HG03575 (cell line): ENCODE results near the gene AURKAIP1.
"Not testable (repeated sequence)": the region's sequence is repeated elsewhere in the genome, so short reads cannot be mapped to it uniquely, and the experiment has no call there.

ENCODE experiments used
- ATAC-seq: cut with Tn5 transposase; IDR thresholded peaks from one replicate; pipeline ENCODE4 v1.9.1; 2021; ENCODE audit not compliant: unreplicated experiment, insufficient number of reproducible peaks, low FRiP score; ENCODE audit errors: extremely low read depth

Gene AURKAIP1

DNA sequence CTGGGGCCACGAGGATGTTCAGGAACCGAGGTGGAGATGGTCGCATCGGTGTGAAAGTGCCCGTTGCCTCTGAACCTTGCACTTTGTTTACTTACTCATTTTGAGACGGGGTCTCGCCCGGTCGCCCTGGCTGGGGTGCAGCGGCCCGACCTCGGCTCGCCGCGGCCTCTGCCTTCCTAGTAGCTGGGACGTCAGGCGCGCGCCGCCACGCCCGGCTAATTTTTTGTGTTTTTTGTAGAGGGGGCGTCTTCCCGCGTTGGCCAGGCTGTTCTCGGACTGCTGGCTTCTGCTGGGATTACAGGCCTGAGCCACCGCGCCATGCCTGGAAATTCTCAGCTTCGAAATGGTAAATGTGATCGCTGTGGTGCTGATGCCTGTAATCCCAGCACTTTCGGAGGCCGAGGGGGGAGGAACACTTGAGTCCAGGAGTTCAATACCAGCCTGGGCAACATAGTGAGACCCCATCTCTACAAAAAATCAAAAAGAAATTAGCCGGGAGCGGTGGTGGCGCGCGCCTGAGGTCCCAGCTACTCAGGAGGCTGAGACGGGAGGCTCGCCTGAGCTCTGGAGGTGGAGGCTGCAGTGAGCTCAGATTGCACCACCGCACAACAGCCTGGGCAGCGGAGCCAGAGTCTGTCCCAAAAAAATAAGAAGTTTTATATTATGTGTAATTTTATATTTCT, 32.8 kb upstream of the AURKAIP1 start:
- ATAC-seq, result no peak

DNA sequence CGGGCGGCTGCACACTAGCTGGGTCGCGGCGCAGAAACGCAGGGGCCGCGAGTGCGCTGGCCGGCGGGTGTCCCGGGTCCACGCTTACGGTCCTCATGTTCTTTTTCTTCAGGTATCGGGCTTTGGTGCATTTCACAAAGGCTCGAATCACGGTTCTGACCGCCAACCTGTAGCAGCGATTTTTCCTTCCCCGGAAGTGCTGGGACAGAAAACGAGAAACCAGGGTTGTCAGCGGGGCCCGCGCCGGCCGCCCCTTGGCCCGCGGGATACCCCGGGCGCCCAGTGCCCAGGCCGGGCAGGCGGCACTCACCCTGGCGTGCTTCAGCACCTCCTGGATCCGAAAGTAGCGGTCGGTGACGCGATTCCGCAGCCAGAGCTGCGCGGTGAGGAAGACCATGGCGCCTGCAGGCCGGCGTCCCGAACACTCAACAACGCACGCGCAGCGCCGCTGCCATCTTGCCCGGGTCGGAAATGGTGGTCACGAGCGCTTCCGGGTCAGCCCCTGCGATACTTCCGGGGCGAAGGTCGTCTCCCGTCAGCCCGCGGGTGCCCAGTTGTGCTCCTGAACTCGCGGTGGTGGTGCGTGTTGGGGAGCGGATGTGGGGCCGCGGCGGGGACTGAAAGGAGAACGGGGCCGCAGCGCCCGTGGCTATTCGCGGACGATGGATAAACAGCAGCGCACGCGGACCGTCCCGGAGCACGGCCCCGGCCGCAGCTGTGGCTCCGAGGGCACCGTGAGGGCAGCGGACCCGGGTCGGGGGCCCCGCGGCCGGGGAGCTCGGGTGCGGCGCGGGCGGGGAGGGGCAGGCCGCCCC, 32.0 kb upstream of the AURKAIP1 start, which contains the start of gene MRPL20:
Gene MRPL20, minus strand, starts transcription at position 473 of the 815 bp plus-strand sequence. Its CDS starts 76 bp downstream, at position 397.
- no peak for ATAC-seq

DNA sequence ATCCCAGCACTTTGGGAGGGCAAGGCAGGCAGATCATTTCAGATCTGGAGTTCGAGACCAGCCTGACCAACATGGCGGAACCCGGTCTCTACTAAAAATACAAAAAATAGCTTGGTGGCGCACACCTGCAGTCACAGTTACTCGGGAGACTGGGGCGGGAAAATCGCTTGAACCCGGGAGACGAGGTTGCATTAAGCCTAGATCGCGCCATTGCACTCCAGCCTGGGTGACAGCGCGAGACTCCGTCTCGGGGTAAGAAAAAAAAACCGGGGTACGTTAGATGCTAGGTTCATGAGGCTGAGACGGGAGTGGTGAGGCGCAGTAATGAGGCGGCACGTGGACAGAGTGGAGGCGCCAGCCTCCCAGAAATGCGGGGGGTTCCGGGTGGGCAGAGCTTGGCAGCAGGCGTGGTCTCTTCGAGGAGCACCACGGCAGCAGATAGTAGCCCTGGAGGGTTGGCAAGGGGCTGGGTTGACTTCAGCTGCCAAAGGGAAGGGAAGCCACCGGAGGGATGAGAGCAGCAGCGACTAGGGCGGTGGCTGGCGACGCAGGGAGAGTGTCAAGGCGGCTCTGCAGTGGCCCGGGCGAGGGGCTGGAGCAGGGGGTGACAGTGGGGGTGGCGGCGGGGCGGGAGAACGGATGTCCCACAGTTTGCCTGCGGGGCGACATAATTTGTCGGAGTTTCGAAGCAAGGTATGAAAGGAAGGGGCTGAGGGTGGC, 31.3 kb upstream of the AURKAIP1 start:
- no peak for ATAC-seq

DNA sequence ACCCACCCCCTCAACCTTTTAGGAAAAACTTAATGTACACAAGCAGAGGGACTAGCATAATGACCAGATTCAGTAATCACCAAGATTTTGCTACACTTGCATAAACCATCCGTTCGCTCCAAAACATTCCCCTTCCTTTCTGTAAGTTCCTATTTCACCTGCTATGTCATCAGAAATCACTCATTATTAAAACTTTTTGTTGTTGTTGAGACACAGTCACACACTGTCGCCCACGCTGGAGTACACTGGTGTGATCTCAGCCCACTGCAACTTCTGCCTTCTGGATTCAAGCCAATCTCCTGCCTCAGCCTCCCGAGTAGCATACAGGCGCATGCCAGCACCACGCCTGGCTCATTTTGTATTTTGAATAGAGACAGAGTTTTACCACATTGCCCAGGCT, 28.6 kb upstream of the AURKAIP1 start:
- ATAC-seq, result no peak

DNA sequence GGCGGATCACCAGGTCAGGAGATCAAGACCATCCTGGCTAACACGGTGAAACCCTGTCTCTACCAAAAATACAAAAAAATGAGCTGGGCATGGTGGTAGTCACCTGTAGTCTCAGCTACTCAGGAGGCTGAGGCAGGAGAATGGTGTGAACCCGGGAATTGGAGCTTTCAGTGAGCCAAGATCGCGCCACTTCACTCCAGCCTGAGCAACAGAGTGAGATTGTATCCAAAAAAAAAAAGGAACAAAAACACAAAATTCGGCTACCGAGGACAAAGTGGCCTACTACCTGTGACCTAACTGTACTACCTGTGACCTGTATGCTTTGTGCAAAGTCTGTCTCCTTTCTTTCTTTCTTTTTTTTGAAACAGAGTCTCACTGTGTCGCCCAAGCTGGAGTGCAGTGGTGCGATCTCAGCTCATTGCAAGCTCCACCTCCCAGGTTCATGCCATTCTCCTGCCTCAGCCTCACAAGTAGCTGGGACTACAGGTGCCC, 27.9 kb upstream of the AURKAIP1 start:
- not testable (repeated sequence) for ATAC-seq

DNA sequence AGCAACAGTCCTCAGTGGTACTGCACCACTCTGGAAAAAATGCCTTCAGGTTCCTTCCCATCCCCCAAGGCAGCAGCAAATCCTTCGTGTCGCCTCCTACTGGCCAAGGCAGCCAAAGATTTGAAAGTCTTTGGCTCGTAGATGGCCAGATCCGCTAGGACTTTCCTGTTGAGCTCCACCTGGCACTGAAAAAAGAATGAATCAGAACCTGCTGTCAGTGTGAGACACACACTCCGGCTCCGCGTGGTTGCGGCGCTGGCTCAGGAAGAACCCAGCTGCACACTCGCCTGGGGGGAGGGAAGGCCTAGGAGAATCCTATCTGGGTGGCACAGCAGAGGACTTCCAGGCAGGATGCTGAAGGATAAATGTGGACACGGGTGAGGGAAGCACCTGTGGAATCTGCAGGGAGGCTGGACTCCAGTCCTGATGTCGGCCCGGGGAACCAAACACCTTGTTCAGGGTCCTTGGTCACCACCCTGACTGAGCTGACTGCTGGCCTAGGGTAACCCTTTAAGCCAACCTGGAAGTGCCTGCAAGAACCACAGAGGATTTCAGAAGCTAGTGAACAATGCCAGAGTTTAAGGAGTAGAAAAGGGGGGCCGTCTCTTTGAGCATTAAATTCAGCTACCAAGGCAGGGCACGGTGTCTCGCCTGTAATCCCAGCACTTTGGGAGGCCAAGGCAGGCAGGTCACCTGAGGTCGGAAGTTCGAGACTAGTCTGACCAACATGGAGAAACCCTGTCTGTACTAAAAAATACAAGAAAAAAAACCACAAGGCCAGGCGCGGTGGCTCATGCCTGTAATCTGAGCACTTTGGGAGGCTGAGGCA, 27.3 kb upstream of the AURKAIP1 start:
- no peak for ATAC-seq

DNA sequence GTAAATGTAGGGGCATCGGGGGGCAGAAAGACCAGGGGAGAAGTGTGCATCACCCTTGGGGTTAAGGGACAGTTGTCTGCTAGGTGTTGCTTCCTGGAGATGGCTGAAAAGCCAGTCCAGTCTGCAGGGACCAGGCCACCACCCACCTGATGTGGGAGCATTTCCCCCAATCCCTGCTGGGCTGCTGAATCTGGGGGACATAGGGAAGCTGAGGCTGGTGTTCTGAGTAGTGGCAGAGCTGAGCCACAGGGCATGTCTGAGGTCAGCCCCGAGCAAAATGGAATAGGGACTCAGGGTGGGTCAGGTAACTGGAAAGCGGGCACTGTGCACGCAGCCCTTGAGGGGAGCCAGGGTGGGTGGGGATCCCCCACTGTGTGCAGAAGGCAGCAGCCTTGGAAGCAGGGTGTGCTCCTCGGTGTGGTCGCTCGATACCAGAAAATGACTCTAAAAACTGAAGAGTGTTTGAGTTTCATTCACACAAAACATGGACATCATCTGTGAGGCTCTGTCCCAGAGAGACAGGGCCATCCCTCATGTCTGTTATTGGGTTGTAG, 26.5 kb upstream of the AURKAIP1 start:
- ATAC-seq, result no peak

DNA sequence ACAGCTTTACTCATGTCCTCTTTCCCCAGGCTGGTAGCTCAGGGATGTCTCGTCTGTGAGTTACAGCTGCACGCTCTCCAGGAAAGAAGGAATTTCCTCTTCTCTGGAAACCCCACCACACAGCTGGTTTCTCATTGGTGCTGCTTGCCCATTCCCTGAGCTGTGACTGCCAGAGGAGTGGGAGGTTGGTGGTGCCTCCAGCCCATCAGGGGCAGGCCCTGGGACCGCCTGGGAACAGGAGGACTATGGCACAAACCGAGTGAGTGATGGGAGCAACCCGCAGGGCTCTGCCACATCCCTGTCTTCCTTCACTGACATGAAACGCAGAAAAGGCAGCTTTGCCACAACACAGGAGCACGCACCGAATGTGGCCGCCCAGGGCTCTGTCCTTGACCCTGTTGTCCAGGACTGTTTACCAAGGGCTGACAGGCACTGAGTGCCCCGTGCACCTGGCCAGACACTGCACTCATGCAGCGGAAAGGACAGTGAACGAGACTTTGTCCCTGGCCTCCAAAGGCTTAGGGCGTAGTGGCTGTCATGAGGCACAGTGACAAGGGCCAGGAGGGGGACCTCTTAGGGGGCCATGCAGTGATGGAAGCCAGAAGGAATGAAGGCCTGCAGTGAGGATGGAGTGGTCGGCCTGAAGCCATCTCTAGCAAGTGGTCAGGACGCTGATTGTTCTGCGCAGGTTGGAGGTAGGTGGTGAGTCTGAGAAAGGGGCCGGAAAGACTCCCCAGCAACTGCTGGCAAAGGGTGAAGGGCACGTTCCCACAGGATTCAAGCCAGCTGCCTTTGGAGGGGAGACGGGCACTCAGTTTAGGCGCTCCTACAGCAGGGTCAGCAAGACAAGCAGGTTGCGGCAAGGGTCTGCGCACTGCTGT, 25.8 kb upstream of the AURKAIP1 start:
- ATAC-seq, result no peak

DNA sequence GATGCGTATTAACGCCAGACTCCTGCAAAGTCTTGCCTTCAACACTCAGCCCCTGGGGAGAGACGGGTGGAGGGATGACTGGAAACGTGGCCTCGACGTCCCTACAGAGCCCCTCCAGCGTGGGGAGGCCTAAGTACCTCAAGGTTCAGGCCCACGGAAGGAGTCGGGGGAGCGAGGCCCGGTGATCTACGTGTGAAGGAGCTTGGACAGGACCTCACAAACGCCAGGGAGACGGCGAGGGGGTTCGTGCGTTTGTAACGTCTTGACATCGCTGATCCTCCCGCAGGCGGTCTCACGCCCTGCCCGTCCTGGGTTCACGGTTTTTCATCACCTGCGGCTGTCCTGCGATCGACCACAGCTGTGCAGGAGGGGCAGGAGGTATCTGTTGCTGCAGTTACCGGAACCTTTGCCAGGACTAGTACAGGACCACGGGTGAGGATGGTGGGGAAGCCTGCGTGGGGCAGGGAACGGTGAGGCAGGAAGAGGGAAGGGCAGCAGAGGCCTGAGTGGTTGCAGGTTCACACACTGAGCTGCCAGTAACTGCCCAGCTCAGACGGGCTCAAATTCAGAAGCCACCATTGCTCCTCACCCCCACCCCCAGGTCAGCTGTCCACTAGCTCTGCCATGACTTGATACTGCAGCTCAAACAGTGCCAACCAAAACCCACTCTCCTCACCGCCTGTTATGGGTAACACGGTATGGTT, 25.0 kb upstream of the AURKAIP1 start:
- no peak for ATAC-seq

DNA sequence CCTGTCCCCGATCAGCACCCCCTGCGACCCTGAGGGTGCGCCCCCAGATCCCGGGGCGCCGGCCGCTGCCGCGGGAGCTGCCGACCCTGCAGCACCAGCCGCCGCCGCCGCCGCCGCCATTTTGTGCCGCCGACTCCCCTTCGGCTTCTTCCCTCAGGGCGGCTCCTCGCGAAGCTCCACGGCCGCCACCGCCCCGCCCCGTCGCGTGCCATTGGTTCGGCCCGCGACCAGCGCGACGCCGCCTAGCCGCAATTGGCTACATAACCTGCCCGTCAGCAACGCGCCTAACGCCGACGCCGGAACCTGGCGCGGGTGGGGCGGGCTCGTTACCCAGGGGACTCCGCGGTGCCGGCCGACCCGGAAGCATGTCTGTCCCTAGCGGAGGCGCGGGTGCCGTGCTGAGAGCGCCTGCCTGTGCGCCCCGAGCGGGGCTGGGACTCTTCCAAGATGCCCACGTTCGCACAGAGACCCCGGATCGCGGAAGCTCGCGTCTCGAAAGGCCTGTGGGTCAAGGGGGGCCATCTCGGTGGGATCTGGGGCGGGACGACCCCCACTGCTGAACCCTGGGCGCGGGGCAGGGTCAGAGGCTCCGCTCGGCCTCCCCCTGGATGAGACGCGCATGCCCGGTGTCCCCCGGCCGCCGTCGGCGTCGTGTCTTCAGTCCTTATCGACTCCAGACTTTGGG, 24.3 kb upstream of the AURKAIP1 start, which contains the start of gene CCNL2:
Gene CCNL2, minus strand, starts transcription at position 149 of the 685 bp plus-strand sequence. Its CDS starts 29 bp downstream, at position 120.
- ATAC-seq, result peak; percentile 31

DNA sequence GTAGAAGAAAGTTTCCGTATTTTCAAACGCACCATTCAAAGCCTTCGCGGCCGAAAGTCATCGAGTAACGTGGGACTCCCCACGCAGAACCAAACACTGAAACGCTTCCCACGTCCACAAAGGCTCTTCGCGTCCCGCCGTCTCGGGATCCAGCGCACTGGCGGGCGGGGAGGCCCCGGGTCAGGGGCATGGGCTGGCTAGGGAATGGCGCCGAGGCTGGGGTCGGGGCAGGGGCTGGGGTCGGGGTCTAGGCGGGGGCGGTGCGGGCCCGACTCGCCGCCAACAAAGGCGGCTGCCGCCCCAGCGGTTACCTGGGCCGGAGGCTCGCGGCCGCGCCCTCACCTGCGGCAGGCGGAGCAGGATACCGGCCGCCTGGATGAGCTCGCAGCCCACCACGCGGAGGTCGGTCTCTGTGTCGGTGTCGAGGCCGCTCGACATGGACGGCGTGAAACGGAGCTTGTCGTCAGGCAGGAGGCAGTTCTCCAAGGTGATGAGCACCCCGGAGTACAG, 23.7 kb upstream of the AURKAIP1 start:
- no peak for ATAC-seq

DNA sequence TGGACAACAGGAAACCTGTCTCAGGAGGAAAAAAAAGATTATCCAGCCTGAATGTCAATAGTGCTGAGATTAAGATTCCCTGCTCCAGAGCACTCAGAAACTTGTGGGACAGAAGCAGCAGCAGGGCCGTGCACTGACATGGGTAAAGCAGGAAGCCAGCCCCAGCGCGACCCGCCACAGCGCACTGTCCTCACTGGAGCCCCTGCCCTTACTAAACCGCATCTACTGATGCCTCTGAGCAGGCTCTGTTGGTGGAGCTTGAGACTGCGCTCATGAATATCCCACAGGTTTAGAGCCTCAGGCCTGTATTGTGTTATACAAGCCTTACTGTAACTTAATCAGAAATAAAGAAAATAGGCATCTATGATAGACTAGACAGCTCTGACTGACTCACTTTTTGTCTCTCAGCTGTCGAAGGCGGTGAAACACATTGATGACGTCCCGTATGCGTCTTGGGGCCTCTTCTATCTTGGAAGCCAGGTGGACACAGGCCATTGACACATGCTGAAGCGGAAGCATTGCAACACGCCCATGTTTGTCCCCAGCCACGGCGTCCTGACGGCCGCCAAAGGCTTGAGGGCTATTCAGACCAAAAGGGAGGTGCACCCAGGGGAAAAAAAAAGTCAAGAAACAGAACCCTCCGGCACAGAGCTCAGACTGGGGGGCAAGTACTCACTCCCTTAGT, 23.0 kb upstream of the AURKAIP1 start:
- ATAC-seq, result no peak

DNA sequence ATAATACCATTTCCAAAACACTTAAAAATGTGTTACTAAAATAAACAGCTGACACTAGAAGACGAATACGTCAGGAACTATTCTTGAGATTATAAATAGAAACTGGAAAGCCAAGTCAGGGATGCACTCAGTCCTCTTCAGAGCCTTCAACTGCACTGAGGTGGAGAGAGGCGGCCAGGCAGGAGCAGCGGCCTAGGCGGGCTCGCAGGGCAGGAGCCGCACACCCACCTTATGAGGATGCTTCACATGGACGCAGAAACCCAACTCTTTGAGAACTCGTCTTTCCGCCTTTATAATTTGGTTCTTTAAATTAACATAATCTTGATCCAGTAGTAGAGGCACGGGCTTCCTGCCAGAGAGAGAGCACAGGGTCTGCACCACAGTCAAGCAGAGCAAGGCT, 20.2 kb upstream of the AURKAIP1 start:
- ATAC-seq, result no peak

DNA sequence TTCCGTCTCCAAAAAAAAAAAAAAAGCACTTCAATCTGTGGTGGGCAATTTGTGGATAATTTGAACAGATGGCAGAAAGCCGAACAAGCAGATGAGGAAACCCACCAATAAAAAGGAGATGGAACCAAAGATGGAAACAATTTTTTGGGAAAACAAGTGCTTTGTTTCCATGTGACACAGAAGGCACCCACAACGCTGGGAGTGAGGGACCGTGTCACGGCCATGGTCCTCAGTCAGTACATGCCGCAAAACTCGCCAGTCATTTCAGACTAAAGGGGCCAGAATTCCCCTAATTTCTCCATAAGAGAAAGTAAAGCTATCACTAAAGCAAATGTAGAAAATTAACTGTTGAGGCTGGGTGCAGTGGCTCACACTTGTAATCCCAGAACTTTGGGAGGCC, 19.1 kb upstream of the AURKAIP1 start:
- no peak for ATAC-seq

DNA sequence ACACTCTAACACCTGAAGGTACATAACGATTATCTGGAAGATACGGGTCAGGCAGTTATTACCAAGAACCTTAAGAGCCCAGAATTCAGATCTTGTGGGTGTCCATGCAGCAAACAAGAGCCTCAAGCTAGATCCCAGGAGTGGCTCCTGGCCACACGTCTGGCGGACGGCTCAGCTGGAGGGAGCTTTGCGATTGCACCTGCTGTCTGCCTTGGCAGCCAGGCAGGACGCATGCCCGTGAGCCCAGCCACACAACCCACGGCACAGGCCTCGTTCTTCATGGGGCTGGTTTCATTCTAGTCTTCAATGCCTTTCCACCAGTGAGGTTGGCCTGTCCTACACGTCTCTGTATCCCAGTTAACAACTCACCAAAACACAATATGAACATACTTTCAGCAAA, 18.4 kb upstream of the AURKAIP1 start:
- no peak for ATAC-seq

DNA sequence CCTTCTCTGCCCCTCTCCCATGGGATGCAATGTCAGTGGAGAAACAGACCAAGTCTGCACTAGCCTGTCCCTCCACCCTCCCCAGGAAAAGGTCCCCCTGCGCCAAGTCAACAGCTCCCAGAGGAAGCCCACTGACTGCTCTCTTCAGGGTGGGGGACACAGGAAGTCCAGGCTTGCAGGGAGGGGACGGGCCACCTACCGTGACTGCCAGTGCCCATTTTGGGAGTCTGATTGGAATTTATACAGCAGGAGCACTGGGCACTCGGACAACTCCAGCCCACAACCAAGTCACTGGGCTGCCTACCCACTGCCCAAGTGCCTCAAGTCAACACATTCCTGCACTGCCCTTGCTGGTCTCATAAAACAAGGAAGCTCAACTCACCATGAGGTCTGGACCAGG, 18.0 kb upstream of the AURKAIP1 start:
- ATAC-seq, result no peak
